ENCODE data around the gene C3orf52.

Gene C3orf52

DNA sequence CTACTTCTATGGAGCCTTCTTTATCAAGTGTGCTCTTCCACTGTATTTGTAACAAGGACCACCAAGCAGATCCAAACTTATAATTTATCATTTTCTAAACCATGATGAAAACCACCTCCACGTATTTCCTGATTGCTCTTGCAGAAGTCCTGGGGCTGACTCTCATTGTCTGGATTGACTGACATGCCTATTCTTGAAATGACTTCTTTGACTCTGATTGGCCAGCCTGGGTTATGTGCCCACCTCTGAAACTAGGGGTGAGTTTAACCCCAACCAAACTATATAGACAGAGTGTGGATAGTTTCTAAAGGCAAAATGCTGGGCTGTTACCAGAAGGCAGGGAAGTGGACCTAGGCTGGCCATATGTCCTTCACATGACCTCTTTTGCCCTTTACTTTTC, 38.9 kb upstream of the C3orf52 start:
- peaks cover 5% of the 10 kb centered on the region for H3K4me1 ChIP-seq (ENCODE audit: insufficient read depth, low read length, poor library complexity, severe bottlenecking)
- H3K4me2 ChIP-seq (ENCODE audit: low read depth, low read length, poor library complexity, severe bottlenecking), result no peak overlapping the region
- no peaks in the 10 kb centered on the region for H3K79me2 ChIP-seq (ENCODE audit: insufficient read depth, low read length)
- no peaks in the 10 kb centered on the region for H3K9me3 ChIP-seq (ENCODE audit: insufficient read depth, low read depth, low read length)
- H3K27me3 ChIP-seq (ENCODE audit: insufficient read depth, low read length, poor library complexity, severe bottlenecking), result no peaks in the 10 kb centered on the region
- no peaks in the 10 kb centered on the region for H3K9me2 ChIP-seq (replicated peaks; ENCODE audit: low read depth, low read length)
- H3K36me3 ChIP-seq (ENCODE audit: insufficient read depth, low read length), result no peaks in the 10 kb centered on the region
- H3K9ac ChIP-seq (ENCODE audit: low read depth, low read length, poor library complexity, severe bottlenecking), result no peak overlapping the region
- no peak overlapping the region for H2AFZ ChIP-seq (ENCODE audit: low read length)
- H3F3A ChIP-seq (ENCODE audit: low read depth), result no peaks in the 10 kb centered on the region
- TF ChIP-seq EZH2phosphoT487 (IDR thresholded peaks at IDR 0.05; ENCODE audit: borderline replicate concordance) (no peak), CTCF (conservative IDR thresholded peaks at IDR 0.05; ENCODE audit: low read length) (no peak)
- H3K4me3 ChIP-seq (ENCODE audit: low read length, poor library complexity, severe bottlenecking), result no peak overlapping the region
- no peaks in the 10 kb centered on the region for H4K20me1 ChIP-seq (ENCODE audit: insufficient read depth, low read length, poor library complexity, severe bottlenecking)

GRCh38 chr3:112048911-112049310, 37.3 kb upstream of the C3orf52 start:
- Histone ChIP-seq H3K4me3 (ENCODE audit: low read length, poor library complexity, severe bottlenecking) (no peak overlapping the region), H3F3A (ENCODE audit: low read depth) (no peaks in the 10 kb centered on the region), H3K9me3 (ENCODE audit: insufficient read depth, low read depth, low read length) (no peaks in the 10 kb centered on the region), H3K9me2 (replicated peaks; ENCODE audit: low read depth, low read length) (no peaks in the 10 kb centered on the region), H2AFZ (ENCODE audit: low read length) (no peak overlapping the region), H3K36me3 (ENCODE audit: insufficient read depth, low read length) (no peaks in the 10 kb centered on the region), H3K27me3 (ENCODE audit: insufficient read depth, low read length, poor library complexity, severe bottlenecking) (peaks cover 7% of the 10 kb centered on the region), H3K4me2 (ENCODE audit: low read depth, low read length, poor library complexity, severe bottlenecking) (no peak overlapping the region), H3K4me1 (ENCODE audit: insufficient read depth, low read length, poor library complexity, severe bottlenecking) (peaks cover 3% of the 10 kb centered on the region), H4K20me1 (ENCODE audit: insufficient read depth, low read length, poor library complexity, severe bottlenecking) (no peaks in the 10 kb centered on the region), H3K9ac (ENCODE audit: low read depth, low read length, poor library complexity, severe bottlenecking) (no peak overlapping the region), H3K79me2 (ENCODE audit: insufficient read depth, low read length) (no peaks in the 10 kb centered on the region)
- TF ChIP-seq CTCF (conservative IDR thresholded peaks at IDR 0.05; ENCODE audit: low read length) (no peak), EZH2phosphoT487 (IDR thresholded peaks at IDR 0.05; ENCODE audit: borderline replicate concordance) (no peak)

GRCh38 chr3:112053229-112053628, 33.0 kb upstream of the C3orf52 start:
- Histone ChIP-seq H3K9ac (ENCODE audit: low read depth, low read length, poor library complexity, severe bottlenecking) (no peak overlapping the region), H3K9me3 (ENCODE audit: insufficient read depth, low read depth, low read length) (no peaks in the 10 kb centered on the region), H3K79me2 (ENCODE audit: insufficient read depth, low read length) (no peaks in the 10 kb centered on the region), H3K4me2 (ENCODE audit: low read depth, low read length, poor library complexity, severe bottlenecking) (no peak overlapping the region), H3F3A (ENCODE audit: low read depth) (no peaks in the 10 kb centered on the region), H4K20me1 (ENCODE audit: insufficient read depth, low read length, poor library complexity, severe bottlenecking) (no peaks in the 10 kb centered on the region), H3K9me2 (replicated peaks; ENCODE audit: low read depth, low read length) (no peaks in the 10 kb centered on the region), H3K27me3 (ENCODE audit: insufficient read depth, low read length, poor library complexity, severe bottlenecking) (peaks cover 16% of the 10 kb centered on the region), H3K4me3 (ENCODE audit: low read length, poor library complexity, severe bottlenecking) (no peak overlapping the region), H3K4me1 (ENCODE audit: insufficient read depth, low read length, poor library complexity, severe bottlenecking) (no peaks in the 10 kb centered on the region), H3K36me3 (ENCODE audit: insufficient read depth, low read length) (no peaks in the 10 kb centered on the region), H2AFZ (ENCODE audit: low read length) (no peak overlapping the region)
- no peak for TF ChIP-seq CTCF (conservative IDR thresholded peaks at IDR 0.05; ENCODE audit: low read length)
- no peak for TF ChIP-seq EZH2phosphoT487 (IDR thresholded peaks at IDR 0.05; ENCODE audit: borderline replicate concordance)
